GM10847 (cell line): Measurements from ENCODE around the gene TRPC1.

ENCODE experiments used
- POLR2A ChIP-seq: IDR thresholded peaks from 2 replicates; pipeline ENCODE4 v1.6.1; 2011; ENCODE audit not compliant: insufficient read length; ENCODE audit errors: extremely low read depth

The TRPC1 gene

GRCh38 chr3:142732066-142732465, 8.2 kb downstream of the TRPC1 start:
- TF ChIP-seq POLR2A, result no peak

DNA sequence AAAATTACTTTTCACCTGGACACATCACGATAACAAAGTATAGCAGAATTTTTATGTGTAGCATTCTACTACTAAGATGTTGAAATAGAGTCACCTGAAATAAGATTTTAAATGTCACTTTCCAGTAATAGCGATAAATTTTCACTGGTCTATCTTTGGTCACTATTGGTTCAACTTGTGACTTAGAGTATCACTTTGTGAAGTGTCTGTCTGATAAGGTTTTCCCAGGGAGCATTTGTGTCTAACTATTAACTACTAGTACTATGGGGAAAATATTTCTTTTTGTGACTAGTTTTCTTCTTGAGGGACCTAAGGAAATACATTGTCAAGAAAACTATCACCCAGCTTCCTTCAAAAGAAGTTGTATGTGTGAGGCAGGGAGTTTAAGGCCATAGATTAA, 11.0 kb downstream of the TRPC1 start:
- no peak for TF ChIP-seq POLR2A

- no peak for TF ChIP-seq POLR2A
Measured at GRCh38 chr3:142735462-142735861, 11.6 kb downstream of the TRPC1 start.

DNA sequence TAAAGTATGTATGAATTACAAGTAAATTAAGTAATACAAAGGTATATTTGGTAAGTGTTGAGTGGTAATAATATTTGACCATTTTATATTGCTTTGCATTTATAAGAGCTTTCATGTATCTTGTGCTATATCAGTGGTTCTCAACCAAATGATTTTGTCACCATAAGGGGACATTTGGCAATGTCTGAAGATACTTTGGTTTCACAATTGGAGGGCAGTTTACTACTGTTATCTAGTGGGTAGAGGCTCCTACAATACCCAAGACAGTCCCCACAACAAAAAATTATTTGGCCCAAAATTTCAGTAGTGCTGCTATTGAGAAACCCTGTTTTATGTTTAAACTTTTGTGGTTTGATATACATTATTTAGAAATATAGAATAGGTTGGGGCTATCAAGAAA, 14.6 kb downstream of the TRPC1 start:
- no peak for TF ChIP-seq POLR2A

DNA sequence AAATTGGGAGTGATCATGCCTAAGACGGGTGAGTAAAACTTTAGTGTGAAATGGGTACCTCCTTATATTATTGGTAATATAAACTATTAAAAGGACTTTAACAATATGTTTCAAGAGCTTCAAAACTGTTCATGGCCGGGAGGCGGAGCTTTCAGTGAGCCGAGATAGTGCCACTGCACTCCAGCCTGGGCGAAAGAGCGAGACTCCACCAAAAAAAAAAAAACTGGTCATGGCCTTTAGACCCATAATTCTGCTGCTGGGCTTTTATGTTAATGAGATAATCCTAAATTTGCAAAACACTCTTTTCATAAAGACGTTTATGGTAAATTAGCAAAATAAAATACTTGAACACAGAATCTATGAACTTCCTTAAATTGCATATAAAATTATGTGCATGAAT, 22.8 kb downstream of the TRPC1 start:
- TF ChIP-seq POLR2A, result no peak

DNA sequence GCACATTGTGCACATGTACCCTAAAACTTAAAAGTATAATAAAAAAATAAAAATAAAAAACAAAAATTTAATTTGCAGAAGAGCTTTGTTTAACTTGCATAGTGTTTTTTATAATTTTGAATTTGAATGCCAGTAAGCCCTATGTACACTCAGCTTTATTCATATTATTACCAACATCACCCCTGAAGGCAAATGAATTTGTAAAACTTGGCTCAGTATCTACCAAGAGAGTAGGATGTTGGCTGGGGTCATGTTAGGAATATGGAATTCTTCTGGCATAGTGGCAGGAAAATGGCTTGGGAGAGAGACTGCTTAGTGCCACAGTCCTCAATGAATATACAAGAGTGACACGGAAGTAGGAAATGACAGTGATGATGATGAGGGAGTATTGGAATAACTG, 30.7 kb downstream of the TRPC1 start:
- TF ChIP-seq POLR2A, result no peak

DNA sequence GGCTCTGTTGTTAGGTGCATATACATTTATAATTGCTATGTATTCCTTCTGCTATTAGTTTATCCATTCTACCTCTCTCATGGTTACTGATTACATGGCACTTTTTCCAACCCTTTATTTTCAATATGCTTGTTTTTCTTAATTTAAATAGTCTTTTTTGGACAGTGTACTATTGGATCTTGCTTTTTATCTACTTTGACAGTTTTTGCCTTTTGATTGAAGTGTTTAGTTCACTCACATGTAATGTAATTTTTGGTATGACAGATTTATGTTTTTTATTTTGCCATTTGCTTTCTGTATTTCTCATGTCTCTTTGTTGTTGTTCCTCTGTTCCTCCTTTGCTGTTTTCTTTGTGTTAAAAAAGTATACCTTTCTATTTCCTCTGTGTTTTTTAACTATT, 44.5 kb downstream of the TRPC1 start:
- TF ChIP-seq POLR2A, result no peak

DNA sequence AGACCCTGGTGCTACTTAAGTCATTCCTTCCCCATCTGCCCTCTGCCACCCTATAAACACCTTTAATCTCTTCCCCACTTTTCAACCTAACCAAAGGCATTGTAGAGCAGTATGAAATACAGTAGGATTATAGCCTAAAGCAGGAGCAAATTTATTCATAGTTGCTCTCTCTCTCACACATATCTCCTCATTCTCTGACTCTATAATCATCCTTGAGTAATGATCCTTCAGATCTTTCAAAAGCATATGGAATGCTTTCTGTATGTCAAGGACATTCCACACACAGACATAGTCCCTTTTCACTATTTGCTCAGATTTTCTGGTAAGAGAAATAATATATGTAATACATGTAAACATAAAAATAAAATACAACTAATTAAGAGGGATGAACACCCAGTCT, 54.1 kb downstream of the TRPC1 start:
- TF ChIP-seq POLR2A, result no peak

GRCh38 chr3:142778541-142778940, 54.7 kb downstream of the TRPC1 start:
- TF ChIP-seq POLR2A, result no peak

DNA sequence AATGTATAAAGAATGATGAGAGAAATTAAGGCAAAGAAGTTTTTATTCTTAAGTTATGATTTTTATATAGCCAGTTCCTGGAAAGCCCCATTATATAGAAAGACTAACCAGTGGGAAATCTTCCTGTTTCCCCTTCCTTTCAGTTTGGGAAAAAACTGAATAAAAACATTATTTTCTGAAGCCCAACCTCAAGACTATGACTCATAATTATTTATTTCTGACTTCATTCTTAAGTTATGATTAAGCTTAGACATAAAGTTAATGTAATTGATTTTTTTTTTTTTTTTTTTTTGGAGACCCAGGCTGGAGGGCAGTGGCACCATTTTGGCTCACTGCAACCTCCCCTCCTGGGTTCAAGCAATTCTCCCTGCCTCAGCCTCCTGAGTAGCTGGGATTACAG, 55.8 kb downstream of the TRPC1 start:
- no peak for TF ChIP-seq POLR2A

DNA sequence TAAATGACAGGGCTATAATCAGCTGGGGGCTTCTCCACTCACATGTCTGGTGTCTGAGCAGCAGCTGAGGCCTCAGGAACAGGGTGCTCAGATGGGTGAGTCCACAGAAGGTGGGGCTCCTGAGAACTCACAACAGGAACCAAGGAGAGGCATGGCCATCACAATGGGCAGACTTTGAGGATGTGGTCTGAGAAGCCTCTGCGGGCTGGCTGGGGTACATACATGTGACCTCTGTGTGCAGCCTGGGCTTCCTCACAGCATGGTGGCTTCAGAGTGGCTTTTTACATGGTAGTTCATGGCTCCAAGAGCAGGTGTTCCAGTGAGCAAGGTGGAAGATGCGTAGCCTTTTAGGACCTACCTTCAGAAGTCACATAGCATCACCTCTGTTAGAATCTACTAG, 58.8 kb downstream of the TRPC1 start:
- no peak for TF ChIP-seq POLR2A

DNA sequence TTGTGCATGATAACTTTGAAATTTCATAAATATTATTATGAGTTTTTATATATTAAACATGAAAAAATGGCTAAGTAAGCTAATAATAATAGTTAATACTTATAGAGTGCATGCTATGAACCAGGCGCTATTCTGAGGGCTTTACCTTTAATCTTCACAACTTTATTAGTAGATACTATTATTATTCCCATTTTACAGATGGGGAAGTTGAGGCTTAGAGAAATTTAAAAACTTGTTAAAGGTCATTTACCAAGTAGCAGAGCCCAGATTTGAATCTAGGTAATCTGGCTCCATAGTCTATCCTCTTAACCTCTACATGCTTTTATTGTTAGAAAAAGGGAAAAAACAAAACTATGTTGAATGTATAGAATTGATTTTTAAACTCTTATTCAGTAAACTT, 60.4 kb downstream of the TRPC1 start:
- TF ChIP-seq POLR2A, result no peak

- no peak for TF ChIP-seq POLR2A
Measured at GRCh38 chr3:142785996-142786395, 62.2 kb downstream of the TRPC1 start.

- no peak for TF ChIP-seq POLR2A
Measured at GRCh38 chr3:142787719-142788118, 63.9 kb downstream of the TRPC1 start.

DNA sequence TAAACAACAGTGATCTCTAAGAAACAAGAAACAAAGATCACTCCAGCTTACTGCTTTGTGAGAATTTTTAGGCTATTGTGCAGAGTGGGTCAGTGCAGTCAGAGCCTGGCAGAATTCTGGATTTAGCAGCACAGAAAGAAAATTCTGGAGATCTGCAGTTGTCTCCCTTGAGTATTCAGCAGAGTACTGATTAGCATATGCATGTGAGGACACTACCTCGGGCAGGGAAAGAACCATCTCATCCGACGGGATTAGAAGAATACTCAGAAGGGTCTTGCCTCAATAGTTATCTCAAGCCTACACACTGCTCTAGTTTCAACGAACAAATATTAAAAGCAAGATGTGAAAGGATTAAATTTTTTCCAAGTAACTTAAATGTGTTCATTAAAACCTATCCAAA, 70.7 kb downstream of the TRPC1 start:
- TF ChIP-seq POLR2A, result no peak

DNA sequence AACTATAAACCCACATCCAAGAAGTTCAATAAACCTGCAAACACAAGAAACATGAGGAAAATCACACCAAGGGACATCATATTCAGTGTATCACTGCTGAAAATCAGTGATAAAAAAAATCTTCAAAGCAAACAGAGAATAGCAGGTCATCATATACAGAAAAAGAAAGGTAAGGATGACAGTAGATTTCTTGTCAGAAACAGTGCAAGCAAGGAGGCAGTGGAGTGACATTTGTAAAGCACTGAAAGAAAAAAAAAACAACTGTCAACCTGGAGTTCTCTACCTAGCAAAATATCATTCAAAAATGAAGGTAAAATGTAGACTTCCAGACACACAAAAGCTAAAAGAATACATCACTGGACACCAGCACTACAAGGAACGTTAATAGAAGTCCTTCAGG, 71.5 kb downstream of the TRPC1 start:
- TF ChIP-seq POLR2A, result no peak

- TF ChIP-seq POLR2A, result no peak
Measured at GRCh38 chr3:142796823-142797222, 73.0 kb downstream of the TRPC1 start.

- no peak for TF ChIP-seq POLR2A
Measured at GRCh38 chr3:142801746-142802145, 77.9 kb downstream of the TRPC1 start.
